ENCODE measurements around the gene EXOC8. TPM values are rescaled to one million over a fixed set of nuclear protein-coding genes. Genes with fewer than 3 reads are reported as not detected.

The EXOC8 gene
- total RNA-seq, 1 donor from 2014 or later, result 13.1 TPM

- Mint-ChIP-seq H3K27ac (no peak overlapping the region), H3K4me3 (no peak overlapping the region), H3K27me3 (no peaks in the 10 kb centered on the region), H3K36me3 (peaks cover 12% of the 10 kb centered on the region), H3K9me3 (no peaks in the 10 kb centered on the region), H3K4me1 (ENCODE audit: unreplicated experiment) (peaks cover 32% of the 10 kb centered on the region)
- no peak for TF ChIP-seq CTCF (conservative IDR thresholded peaks at IDR 0.05)
- DNase-seq (ENCODE audit: extremely low spot score, unreplicated experiment), result no peak
Observed at GRCh38 chr1:231332761-231333160, 4.9 kb downstream of the EXOC8 start.

GRCh38 chr1:231329483-231329882 lies 8.2 kb downstream of the EXOC8 start:
- Mint-ChIP-seq H3K4me1 (ENCODE audit: unreplicated experiment) (peaks cover 16% of the 10 kb centered on the region), H3K36me3 (peaks cover 4% of the 10 kb centered on the region), H3K27me3 (no peaks in the 10 kb centered on the region), H3K9me3 (no peaks in the 10 kb centered on the region), H3K27ac (no peak overlapping the region), H3K4me3 (no peak overlapping the region)
- no peak for TF ChIP-seq CTCF (conservative IDR thresholded peaks at IDR 0.05)
- DNase-seq (ENCODE audit: extremely low spot score, unreplicated experiment), result no peak

- no peaks in the 10 kb centered on the region for H3K9me3 Mint-ChIP-seq
- no peak overlapping the region for H3K27ac Mint-ChIP-seq
- no peak for TF ChIP-seq CTCF (conservative IDR thresholded peaks at IDR 0.05)
- H3K27me3 Mint-ChIP-seq, result no peaks in the 10 kb centered on the region
- DNase-seq (ENCODE audit: extremely low spot score, unreplicated experiment), result no peak
- no peak overlapping the region for H3K4me3 Mint-ChIP-seq
- H3K4me1 Mint-ChIP-seq (ENCODE audit: unreplicated experiment), result peaks cover 5% of the 10 kb centered on the region
- H3K36me3 Mint-ChIP-seq, result peaks cover 4% of the 10 kb centered on the region
Observed at GRCh38 chr1:231327617-231328016, 10.0 kb downstream of the EXOC8 start.

GRCh38 chr1:231326248-231326647 lies 11.4 kb downstream of the EXOC8 start:
- no peaks in the 10 kb centered on the region for H3K36me3 Mint-ChIP-seq
- no peaks in the 10 kb centered on the region for H3K27me3 Mint-ChIP-seq
- TF ChIP-seq CTCF (conservative IDR thresholded peaks at IDR 0.05), result no peak
- no peak overlapping the region for H3K4me3 Mint-ChIP-seq
- no peak overlapping the region for H3K27ac Mint-ChIP-seq
- no peaks in the 10 kb centered on the region for H3K4me1 Mint-ChIP-seq (ENCODE audit: unreplicated experiment)
- H3K9me3 Mint-ChIP-seq, result no peaks in the 10 kb centered on the region
- DNase-seq (ENCODE audit: extremely low spot score, unreplicated experiment), result no peak

GRCh38 chr1:231324660-231325059 lies 13.0 kb downstream of the EXOC8 start:
- H3K27ac Mint-ChIP-seq, result no peak overlapping the region
- DNase-seq (ENCODE audit: extremely low spot score, unreplicated experiment), result no peak
- TF ChIP-seq CTCF (conservative IDR thresholded peaks at IDR 0.05), result no peak
- no peaks in the 10 kb centered on the region for H3K4me1 Mint-ChIP-seq (ENCODE audit: unreplicated experiment)
- no peaks in the 10 kb centered on the region for H3K36me3 Mint-ChIP-seq
- no peaks in the 10 kb centered on the region for H3K27me3 Mint-ChIP-seq
- H3K9me3 Mint-ChIP-seq, result no peaks in the 10 kb centered on the region
- H3K4me3 Mint-ChIP-seq, result no peak overlapping the region
